GM19328 (cell line): ENCODE measurements around the gene KDM4B.
"Not testable (repeated sequence)": the region's sequence is repeated elsewhere in the genome, so short reads cannot be mapped to it uniquely, and the experiment has no call there.

Source experiments
- ATAC-seq: cut with Tn5 transposase; IDR thresholded peaks from one replicate; pipeline ENCODE4 v1.9.1; 2021; ENCODE audit warnings: mild to moderate bottlenecking, moderate library complexity; ENCODE audit not compliant: unreplicated experiment

Gene KDM4B

DNA sequence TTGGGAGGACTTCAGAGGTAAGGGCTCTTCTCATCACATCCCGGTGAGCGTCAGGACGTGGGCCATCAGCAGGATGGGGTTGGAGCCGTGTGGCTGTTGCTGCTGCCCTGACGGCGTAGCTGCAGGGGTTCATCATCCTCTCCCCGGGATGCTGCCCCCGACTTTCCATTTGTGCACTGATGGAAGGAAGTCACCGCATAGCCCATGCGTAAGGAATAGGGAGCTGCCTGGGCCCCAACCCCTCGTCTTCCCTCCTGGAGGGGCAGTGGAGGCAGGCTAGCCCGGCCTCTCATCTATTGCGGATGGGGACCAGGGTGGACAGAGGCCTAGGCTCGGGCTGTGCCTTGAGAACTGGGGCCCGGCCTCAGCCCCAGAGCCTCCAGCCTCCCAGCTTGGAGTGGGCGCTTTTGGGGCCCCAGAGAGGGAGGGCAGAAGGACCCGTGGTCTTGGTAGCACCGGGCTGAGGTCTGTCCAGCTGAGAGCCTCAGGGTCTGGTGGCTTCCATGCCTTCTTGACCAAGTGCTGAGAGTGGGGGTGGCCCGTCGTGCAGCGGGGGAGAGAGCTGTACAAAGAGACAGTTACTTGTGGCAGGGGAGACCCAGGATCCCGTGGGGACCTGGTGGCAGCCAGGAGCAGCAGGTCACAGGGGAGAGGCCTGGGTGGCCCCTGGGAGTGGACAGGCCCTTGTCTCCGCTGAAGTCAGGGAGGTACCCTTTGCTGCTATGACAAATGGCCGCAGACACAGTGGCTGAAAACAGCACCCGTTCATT lies 44.0 kb downstream of the KDM4B start:
- no peak for ATAC-seq

DNA sequence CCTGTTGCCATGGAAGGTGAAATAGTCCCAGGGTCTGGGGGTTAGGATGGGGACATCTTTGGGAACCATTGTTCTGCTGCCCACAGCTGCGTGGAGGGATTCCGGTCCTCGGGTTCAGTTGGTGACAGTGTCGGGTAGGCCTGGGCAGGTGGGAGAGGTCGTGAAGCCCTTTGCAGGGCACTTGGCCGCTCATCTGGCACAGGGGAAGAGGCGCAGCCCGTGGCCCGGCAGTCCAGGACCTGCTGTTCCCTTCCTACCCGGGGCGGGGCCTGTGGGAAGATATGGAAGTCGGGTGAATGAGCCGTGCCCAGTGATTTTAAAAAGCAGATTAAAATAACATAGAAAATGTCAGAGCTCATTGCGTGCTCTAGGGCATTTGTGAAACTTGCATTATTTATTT lies 44.8 kb downstream of the KDM4B start:
- no peak for ATAC-seq

DNA sequence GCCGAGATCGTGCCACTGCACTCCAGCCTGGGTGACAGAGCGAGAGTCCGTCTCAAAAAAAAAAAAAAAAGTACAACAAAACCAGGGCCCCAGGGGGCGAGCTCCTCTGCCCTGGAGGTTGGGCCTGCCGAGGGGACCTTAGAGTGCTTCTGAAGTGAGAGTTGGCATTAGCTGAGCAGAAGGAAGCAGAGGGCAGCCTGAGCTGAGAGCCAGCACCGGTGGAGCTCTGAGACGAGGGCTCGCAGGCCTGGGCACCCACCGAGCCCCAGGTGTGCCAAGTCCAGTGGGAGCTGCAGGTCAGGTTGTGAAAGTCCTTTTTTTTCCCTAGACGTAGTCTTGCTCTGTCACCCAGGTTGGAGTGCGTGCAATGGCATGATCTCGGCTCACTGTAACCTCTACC lies 46.0 kb downstream of the KDM4B start:
- ATAC-seq = no peak

DNA sequence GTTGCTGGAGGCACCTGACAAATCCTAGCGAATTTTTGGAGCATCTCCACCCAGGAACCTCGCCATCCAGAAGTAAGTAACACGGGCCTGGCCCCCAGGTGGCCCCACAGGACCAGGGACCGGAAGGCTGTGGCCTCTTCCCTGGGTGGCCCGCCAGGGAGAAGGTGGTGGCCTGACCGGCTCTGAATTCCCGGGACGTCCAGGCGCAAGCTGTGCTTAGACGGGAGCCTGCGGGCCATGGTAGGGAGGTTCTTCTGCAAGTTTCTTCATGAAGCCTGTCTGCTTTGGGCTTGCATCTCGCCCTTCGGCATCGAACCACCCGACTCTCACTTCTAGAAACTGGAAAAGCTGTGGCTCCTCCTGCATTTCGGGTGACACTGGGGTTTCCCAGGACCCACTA lies 47.4 kb downstream of the KDM4B start:
- ATAC-seq = no peak

DNA sequence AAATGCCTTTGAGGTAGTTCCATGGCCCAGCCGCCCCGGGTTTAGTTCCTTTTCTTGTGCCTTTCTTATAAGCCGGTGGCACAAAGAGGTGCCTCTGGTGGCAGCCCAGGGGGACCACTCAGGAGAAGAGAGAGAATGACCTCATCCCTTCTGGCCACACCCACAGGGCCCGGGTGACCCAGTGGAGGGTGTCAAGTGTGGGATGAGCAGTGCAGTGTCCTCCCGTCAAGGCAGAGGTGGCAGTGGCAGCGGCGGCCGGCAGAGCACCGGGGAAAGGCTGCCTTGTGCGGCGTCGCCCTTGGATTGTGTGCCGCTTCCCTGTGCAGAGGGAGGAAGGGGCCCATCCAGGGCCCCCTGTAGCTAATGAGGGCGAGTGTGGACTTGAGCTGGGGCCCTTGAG lies 47.9 kb downstream of the KDM4B start:
- no peak for ATAC-seq

DNA sequence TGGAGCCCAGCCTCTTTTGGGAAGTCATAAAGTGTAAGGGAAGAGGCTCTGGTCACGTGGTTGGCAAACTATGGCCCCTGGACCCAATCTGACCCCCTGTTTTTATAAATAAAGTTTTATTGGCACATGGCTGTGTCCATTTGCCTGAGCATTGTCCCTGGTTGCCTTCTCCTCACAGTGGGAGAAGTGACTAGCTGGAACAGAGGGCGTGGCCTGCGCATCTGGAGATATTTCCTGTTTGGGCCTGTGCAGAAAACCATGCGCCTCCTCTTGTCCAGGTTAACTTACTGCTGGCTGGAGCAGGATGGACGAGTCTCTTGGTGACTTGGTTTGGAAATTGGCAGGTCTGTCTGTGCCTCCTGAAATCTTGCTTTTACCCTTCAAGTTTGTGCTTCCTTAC lies 48.3 kb downstream of the KDM4B start:
- ATAC-seq = no peak

DNA sequence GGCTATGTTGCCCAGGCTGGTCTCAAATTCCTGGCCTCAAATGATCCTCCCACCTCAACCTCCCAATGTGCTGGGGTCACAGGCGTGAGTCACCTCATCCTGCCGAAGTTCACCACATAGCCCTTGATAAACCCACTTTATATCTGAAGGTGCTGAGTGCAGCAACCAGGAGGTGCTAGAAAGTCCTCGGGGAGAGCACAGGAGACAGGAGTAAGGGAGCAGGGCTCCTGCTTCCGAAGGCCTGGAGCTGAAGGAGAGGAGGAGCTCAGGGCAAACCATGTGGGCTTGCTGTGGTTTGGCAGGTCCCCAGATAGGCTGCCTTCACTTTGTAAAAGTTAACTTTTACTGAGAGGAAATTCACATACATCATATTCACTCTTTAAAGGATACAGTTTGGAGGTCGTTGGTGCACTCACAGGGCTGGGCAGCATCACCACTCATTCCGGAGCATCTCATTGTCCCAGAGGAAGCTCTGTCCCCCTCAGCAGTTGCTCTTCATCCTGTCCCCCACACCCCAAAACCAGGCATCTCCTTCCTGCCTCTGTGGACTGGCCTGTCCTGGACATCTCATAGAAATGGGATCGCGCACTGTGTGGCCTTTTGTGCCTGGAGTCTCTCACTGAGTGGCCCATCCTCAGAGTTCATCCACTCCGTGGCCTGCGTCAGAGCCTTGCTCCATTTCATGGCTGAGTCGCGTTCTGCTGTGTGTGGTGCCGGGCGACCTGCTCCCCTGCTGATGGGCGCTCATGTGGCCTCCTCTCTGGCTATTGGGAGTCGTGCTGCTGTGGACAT lies 49.5 kb downstream of the KDM4B start:
- no peak for ATAC-seq

DNA sequence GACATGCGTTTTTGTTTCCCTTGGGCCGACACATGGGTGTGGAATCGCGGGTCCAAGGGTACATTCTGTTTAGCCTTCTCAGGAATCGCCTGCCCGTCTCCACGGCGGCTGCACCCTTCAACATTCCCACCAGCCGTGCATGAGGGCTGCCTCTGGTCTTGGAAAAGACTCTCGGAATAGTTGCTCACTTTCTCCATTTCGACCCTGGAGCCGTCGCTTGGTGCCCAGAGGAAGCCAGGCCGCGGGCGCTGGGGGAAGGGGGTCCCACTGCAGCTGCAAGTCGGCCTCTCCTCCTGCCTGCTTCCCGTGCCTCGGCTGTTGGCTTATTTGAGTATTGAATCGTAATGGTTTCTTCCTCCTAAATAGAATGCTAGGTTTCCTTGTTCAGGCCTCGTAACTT lies 51.5 kb downstream of the KDM4B start:
- no peak for ATAC-seq

DNA sequence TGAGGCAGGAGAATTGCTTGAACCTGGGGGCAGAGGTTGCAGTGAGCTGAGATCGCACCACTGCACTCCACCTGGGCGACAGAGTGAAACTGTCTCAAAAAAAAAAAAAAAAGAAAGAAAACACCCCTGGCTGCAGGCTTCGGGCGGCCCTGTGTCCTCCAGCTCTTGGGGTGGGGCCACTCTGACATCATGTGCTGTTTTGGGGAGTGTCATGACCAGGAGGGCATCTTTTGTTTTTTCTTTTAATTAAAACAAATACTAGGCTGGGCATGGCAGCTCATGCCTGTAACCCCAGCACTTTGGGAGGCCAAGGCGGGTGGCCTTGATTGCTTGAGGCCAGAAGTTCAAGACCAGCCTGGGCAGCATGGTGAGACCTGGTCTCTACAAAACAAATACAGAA lies 52.1 kb downstream of the KDM4B start:
- no peak for ATAC-seq

DNA sequence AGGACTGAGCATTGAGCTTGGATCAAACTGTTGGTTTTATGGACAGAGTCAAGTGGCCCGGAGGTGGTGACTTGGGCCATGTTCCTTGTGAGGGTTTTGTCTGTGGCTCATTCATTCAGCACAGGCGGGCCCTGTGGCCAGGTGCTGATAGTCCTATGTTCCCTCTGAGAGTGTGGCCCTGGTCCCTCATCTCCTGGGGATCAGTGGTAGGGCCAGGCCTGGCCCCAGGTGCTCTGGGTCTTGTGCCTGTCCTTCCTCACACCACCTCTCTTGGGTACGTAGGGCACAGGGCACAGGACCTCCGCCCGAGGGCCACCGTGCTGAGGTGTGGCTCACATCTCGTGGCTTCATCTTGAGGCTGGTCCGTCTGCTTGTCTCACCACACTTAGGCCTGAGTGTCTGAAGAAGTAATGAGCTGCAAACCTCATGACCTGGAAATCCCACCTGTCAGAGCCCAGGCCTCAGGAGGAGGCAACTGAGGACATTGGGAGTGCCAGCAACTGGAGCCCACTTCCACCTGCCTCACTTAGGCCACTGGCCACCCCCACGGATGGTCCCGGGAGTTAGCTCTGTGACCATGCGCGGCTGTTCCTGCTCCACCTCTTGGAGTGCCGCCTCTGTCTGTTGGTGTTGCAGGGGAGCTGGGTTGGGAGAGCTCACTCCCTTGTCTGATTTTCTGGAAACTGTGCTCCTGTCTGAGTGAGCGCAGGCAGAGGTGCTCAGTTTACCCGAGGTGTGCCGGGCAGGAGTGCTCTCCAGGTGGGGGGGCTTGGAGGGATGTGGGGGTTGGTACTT lies 53.4 kb downstream of the KDM4B start:
- ATAC-seq = no peak

DNA sequence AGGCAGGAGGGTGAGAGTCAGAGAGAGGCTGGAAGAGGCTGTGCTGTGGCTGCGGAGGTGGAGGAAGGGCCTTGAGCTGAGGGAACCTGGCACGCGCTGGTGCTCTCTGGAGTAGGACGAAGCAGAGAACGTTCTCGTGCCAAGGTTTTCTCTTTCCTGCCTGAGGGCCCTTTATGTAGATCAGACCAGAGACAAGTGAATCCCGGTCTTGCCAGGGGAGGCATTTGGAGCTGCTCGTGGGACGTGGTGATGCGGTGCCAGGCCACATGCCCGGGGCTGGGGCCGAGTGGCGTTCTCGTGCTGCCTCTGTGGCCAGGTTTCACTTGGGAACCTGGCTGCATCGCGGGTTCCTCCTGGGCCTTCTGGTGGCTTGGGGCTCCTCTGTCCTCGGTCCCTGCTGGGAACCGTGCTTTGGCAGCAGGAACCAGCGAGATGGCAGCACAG lies 54.2 kb downstream of the KDM4B start:
- ATAC-seq = no peak

DNA sequence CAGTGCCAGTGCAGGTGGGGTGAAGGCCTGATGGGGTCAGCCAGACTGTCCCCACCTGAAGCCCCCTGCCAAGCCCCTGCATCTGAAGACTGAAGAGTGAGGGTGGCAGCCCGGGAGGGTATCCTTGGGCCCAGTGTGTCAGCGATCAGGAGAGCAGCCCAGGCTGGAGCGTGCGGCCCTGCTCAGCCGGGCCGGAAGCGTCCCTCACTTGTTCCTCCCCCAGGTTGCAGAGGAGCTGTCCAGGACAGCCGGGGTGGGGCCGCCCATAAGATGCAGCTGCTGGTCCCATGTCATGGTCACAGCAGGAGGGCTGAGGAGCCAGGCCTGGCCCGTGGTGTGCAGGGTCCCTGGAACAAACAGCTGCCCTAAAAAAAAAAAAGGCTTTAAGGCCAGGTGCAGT lies 55.4 kb downstream of the KDM4B start:
- ATAC-seq = no peak

DNA sequence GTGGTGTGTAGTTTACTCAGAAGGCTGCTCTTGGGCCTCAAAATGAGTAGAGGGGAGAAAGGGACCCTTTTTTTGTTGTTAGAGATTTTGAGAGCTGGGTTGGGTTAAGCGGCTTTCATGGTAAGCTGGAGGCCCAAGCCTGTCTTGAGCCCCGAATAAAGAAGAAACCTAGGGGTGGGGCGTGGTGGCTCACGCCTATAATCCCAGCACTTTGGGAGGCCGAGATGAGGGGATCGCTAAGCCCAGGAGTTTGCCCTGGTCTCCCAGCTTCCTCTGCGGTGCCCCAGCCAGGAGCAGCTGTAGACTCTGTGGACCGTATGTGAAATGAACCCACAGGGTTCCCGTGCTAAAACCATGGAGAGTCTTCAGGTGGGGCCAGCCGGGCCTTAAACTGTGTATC lies 56.1 kb downstream of the KDM4B start:
- ATAC-seq = no peak

DNA sequence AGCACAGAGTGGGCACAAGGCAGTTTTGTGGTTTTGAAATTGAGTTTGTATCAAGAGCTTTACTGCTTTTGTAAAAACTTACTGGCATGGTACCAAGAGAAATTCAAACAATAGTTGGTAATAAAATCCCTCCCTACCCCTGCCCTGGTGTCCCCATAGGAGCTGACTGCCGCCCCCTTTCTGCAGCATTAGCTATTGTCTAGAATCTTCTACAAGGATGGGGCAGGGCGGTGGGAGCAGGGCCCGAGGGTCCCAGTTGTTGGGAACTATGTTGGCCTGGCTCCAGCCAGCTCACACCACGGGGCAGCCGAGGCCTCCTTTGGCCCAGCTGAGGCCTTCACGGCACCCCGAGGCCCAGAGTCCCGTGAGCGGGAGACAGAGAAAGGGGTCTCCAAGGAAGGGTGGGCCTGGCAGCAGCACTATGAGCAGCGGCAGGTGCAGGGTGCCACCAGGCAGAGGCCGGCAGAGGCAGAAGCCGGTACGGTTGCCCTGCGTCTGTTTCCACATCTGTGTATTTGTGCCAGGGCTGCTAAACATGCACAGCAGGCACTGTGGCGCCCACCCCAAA lies 57.9 kb downstream of the KDM4B start:
- ATAC-seq = no peak

DNA sequence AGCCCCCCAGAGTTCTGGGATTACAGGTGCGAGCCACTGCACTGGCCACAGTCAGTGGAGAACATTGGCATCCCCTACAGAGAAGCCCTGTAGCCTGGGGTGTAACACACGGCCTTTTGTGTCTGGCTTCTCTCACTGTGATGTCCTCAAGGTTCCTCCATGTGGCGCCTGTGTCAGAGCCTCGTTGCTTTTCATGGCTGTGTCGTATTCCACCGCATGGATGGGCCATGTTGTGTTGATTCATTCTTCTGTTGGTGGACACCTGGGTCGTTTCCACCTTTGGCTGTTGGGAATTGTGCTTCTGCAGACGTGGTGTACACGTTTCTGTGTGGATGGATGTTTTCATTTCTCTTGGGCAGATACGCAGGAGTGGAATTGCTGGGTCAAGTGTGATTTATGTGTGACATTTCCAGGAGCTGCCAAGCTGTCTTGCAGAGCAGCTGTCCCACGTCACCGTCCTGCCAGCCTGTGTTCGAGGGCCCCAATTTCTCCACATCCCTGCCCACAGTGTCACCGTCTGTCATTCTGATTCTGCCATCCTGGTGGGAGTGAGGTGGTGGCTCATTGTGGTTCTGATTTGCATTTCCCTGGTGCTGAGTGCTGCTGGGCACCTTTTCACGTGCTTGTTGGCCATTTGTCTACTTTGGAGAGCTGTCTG lies 59.4 kb downstream of the KDM4B start:
- ATAC-seq = no peak

DNA sequence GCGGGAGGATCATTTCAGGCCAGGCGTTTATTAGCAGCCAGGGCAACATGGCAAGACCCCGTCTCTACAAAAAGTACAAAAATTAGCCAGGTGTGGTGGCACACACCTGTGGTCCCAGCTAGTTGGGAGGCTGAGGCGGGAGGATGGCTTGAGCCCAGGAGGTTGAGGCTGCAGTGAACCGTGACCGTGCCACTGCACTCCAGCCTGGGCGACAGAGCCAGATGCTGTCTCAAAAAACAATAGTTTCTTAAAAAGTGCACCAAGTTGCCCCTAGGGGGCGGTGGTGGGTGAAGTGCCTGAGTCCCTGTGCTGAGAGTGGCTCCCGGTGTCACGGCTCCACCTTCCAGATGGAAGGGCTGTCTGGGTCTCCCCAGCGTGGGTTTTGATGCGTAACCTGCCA lies 60.7 kb downstream of the KDM4B start:
- ATAC-seq = not testable (repeated sequence)

DNA sequence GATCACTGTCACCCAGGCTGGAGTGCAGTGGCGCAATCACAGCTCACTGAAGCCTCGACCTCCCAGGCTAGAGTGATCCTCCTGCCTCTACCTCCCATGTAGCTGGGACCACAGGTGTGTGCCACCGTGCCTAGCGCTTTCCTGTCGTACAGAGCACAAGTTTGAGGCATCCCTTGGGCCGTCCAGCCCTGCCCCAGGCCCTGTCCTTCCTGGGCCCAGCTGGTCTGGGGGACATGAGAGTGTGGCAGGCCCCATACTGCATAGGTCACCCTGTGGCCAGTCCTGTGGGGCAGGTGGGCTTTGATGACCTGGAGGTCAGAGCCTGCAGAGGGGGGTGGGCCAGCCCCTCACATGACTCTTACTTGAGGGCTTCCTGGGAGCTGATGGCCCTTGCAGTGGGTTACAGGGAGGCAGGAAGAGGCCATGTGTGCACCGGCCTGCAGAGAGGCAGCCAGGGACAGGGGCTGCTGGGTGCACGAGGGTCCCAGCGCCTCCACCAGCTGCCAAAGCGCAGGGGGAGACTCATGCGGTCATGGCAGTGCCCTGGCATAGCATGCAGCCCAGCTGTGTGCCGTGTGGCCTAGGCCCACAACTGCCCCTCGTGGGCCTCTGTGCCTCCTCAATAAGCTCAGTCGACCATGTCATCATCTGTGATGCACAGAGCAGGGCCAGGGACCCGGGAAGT lies 61.4 kb downstream of the KDM4B start:
- no peak for ATAC-seq

DNA sequence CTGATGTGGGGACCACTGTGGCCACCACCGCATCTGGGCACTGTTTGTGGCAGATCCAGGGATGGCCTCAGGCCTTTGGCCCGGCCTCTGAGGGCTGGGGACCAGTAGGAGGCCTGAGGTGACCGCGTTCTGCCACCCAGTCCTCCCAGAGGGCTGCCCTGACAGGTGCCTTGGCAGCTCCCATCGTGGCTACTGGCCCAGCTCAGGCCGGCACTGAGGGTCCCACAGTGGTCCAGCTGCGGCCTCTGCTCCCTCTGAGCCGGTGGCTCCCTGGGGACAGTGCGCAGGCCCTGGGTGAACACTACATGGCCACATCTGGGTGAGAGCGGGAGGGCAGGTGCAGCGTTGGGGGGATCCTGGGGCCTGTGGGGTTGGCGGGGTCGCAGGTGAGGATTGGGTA lies 61.9 kb downstream of the KDM4B start:
- ATAC-seq = no peak

DNA sequence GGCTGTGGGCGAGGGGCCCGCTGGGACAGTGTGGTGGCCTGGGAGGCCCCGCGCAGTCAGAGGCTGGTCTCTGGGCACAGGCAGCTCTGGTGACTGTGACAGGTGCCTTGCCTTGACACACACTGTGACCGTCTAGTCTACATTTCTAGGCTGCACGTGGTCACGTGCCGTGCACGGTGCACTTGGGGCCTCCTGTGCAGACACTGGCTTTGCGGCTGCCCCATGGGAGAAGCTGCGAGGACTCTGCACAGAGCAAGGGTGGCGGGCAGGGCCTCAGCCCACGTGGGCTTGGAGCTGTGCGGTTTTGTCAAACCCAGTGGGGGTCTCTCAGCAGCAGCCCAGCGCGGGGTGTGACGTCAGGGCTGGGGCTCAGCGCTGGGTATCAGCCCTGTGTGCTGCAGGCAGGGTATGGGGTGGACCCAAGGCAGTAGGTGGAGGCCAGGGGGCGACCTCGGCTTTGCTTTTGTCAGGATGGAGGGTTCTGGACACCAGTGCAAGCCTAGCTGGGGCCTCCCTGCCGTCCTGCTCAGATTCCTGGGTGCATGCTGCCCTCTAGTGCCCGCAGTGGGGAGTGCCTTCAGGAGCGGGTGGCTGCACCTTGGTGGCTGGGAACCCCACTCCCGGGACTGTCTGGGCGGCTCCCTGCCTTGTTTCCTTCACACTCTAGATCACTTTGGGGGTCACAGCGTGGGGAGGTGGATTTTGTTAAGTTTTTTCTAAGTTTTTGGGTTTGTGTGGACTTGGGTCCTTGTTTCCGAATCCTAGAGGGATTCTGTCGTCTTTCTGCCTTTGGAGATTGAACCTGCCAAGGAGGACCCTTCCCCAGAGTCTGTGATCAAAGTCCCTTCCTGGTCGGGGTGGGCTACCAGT lies 62.6 kb downstream of the KDM4B start:
- ATAC-seq = no peak
